Measurements from ENCODE around the gene SEMA3E.

SEMA3E gene

GRCh38 chr7:83347945-83348444 is 300.9 kb downstream of the SEMA3E start:
- TF ChIP-seq CTCF (IDR thresholded peaks at IDR 0.05): no peak

GRCh38 chr7:83339907-83340306 is 309.0 kb downstream of the SEMA3E start:
- TF ChIP-seq CTCF (IDR thresholded peaks at IDR 0.05): no peak

- no peak for TF ChIP-seq CTCF (IDR thresholded peaks at IDR 0.05)
Measured at GRCh38 chr7:83338277-83338950, 310.5 kb downstream of the SEMA3E start.

- no peak for TF ChIP-seq CTCF (IDR thresholded peaks at IDR 0.05)
Measured at GRCh38 chr7:83337050-83337449, 311.9 kb downstream of the SEMA3E start.

- TF ChIP-seq CTCF (IDR thresholded peaks at IDR 0.05): no peak
Measured at GRCh38 chr7:83326223-83326622, 322.7 kb downstream of the SEMA3E start.

- TF ChIP-seq CTCF (IDR thresholded peaks at IDR 0.05): no peak
Measured at GRCh38 chr7:83325083-83325482, 323.9 kb downstream of the SEMA3E start.

GRCh38 chr7:83324596-83324995 is 324.3 kb downstream of the SEMA3E start:
- no peak for TF ChIP-seq CTCF (IDR thresholded peaks at IDR 0.05)

GRCh38 chr7:83321011-83321410 is 327.9 kb downstream of the SEMA3E start:
- TF ChIP-seq CTCF (IDR thresholded peaks at IDR 0.05): no peak
